ENCODE data around the gene JSRP1.
A peak's percentile ranks its signal among the peaks of the same experiment; 100 is the strongest.

The JSRP1 gene

DNA sequence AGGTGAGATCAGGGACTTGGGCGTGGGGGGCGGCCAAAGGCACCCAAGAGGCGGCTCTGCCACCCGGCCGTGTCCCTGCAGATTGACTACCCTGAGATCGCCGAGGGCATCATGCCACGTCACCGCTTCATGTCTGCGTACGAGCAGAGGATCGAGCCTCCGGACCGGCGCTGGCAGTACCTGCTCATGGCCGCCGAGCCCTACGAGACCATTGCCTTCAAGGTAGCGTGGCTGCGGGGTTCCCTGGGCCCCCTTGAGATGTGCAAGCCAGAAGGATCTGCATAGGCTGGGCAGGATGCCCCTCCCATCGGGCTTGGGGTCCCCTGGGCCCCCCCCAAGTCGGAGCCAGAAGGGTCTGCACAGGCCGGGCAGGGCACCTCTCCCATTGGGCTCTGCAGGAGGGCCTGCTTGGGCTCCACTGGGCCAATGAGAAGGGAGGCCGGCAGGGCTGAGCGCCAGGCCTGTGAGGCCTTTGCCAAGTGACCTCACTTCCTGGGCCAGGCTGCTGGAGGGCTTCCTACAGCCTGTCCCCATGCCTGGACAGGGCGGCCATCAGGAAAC is 9.3 kb downstream of the JSRP1 start:
- peak; percentile 65 for DNase-seq (ENCODE audit: low spot score)

GRCh38 chr19:2246014-2246620 is 10.1 kb downstream of the JSRP1 start:
- DNase-seq (ENCODE audit: low spot score): no peak

DNA sequence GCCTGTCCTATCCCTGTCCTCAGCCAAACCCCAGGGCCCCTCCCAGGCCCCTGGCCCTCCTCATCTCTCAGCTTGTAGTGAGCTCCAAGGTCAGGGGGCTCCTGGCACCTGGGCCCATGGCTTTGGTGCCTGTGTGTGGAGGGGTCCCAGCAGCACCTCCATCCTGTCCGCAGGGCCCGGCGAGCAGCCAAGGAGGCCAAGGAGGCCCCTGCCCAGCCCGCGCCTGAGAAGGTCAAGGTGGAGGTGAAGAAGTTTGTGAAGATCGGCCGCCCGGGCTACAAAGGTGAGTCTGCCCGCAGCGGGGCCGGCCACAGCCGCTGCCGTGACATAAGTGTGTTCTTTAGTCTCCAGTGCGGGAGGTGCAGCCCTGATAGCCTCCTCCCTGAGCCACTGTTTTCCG is 10.9 kb downstream of the JSRP1 start:
- no peak for DNase-seq (ENCODE audit: low spot score)

- no peak for DNase-seq (ENCODE audit: low spot score)
Observed at GRCh38 chr19:2244486-2244885, 11.7 kb downstream of the JSRP1 start.

- DNase-seq (ENCODE audit: low spot score): no peak
Observed at GRCh38 chr19:2244125-2244411, 12.1 kb downstream of the JSRP1 start.

GRCh38 chr19:2243274-2244124 is 12.7 kb downstream of the JSRP1 start:
- no peak for DNase-seq (ENCODE audit: low spot score)

DNA sequence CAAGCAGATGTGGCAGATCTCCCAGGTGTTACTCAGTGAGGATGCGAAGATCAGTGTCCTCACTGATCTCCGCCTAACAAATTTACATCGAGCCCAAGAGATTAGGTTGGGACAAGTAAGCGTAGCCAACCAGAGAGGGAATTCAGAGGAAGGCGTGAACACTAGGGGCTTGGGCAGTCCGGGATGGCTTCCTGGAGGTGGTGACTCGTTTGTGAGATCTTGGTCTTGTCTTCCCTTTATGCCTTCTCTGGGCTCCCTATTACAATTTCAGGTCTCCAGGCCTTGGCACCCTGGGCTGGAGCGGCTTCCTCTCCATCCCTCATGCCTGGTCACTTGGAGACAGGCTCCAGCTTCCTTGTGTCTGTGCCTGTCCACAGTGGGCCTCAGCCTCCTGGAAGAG is 13.4 kb downstream of the JSRP1 start:
- no peak for DNase-seq (ENCODE audit: low spot score)

DNA sequence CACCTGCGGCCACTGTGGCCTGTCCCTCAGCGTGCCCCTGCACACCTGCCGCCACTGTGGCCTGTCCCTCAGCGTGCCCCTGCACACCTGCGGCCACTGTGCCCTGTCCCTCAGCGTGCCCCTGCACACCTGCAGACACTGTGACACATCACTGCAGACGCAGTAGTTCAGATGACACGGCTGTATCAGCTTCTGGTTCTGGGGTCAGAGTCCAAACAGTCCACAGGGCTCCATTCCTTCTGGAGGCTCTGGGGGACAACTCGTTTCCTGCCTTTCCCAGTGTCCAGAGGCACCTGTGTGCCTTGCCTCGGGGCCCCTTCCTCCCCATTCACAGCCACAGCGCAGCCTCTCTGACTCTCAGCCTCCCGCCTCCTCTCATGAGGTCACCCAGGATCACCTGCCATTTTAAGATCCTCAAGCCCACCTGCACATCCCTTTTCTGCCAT is 14.1 kb downstream of the JSRP1 start:
- no peak for DNase-seq (ENCODE audit: low spot score)

GRCh38 chr19:2240881-2241760 is 15.1 kb downstream of the JSRP1 start:
- no peak for DNase-seq (ENCODE audit: low spot score)

DNA sequence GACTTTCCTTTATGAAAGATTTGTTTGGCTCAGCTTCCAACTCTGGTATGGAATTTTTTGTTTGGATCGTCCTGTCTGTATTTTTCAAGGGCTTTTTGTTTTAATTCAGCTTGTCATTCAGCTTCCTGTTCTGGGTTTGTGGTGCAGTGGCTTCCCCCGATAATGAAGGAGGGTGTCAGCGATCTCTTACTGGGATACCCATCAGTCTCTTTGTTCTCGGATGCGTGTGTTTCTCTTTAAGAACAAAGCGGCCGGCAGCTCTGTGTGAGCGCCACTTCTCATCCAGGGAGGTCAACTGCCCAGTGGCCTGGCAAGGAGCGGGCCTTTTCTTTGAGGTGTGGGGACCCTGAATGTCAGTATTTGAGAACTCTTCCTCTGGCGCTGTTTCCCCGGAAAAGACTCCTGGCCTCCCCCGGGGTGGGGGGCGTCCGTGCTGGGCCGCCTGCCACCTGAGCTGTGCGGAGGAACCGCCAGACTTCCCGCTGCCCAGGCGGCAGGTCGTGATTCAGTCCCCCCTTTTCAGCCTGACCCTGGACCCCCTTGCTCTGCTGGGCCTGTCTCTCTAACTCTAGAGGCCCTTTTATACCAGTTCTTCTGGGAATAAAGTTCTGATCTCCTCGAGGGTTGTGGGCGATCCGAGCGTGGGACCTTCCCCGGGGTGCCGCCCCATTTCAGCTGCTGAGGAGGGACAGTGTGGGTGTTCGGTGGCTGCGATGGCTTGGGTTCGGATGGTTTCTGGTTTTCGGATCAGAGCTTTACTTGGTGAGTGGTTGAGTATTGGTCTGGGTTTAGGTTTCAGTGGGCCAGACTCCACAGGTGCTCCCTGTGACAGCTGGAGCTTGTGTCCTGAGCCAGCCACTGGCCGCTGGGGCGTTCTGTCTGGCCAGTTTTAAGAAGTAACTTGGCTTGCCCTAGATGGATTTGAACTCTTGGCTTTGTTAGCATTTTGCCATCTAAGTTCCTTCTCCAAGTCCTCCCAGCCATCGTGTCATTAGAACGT is 16.1 kb downstream of the JSRP1 start:
- no peak for DNase-seq (ENCODE audit: low spot score)

- no peak for DNase-seq (ENCODE audit: low spot score)
Observed at GRCh38 chr19:2239173-2239572, 17.0 kb downstream of the JSRP1 start.

- DNase-seq (ENCODE audit: low spot score): no peak
Observed at GRCh38 chr19:2237869-2238153, 18.4 kb downstream of the JSRP1 start.

DNA sequence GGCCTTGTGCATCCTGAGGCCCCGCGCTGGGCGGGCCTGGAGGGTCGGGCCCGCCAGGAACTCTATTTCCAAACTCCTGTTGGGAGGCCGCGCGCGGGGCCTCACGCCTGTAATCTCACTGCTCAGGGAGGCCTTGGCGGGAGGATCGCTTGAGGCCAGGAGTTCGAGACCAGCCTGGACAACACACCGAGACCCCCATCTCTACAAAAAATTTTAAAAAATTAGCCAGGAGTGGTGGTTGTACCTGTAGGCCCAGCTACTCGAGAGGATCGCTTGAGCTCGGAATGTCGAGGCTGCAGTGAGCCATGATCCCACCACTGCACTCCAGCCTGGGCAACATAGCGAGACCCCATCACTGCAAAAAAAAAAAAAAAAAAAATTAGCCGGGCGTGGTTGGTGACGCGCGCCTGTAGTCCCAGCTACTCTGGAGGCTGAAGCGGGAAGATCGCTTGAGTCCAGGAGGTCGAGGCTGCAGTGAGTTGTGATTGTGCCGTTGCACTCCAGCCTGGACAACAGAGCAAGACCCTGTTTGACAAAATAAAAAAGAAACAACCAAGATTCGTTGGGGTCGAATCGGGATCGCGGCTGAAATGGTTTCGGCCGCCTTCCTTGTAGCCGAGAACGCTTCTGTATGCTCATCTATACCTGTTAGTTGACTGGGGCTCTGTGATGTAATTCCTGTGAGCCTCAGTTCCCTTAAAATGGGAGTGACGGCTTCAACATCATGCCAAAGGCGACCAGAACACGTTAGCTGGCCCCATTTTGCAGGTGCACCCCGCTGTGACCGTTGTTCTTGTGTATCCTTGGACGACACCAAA is 19.0 kb downstream of the JSRP1 start:
- DNase-seq (ENCODE audit: low spot score): no peak

DNA sequence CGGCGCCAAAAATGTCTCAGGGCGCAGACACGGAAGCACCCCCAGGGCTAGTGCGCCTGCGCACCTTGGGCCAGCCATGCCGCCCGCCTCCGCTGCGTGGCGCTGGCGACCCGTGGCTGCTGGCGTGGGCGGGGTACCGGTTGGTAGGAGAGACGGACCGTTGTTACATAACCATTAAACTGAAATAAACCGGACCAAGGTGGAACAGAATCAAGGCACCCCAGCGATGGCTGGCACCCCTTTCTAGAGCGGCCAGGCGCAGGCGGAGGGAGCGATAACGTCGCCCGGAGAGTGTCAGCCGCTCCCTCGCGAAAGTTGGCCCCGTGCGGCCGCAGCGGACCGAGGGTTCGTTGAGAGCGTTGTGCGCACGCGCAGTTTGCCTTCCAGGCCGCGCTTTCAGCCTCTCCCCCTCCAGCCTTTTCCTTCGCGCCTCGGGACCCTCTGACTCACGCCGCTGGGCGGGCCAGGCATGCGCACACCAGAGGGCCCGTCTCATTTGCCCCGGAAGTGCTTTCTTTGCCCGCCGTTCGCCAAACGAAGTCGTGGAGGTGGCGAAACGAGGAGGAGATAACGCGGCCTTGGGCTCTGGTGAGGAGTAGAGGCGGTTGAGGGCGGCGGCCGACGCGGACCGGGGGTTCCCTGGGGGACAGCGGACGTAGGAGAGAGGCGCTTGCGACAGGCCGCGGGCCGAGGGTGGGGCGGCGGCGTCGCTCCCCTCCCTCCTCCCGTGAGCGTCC is 19.7 kb downstream of the JSRP1 start, which contains the start of the genes PLEKHJ1 and SF3A2:
PLEKHJ1 (minus strand) TSS at position 16 of the 737 bp plus-strand sequence. CDS start 81 bp downstream, outside the sequence.
SF3A2 (plus strand) TSS at position 511 of the 737 bp plus-strand sequence. CDS start 6,595 bp downstream, outside the sequence.
- DNase-seq (ENCODE audit: low spot score): peak; percentile 97

DNA sequence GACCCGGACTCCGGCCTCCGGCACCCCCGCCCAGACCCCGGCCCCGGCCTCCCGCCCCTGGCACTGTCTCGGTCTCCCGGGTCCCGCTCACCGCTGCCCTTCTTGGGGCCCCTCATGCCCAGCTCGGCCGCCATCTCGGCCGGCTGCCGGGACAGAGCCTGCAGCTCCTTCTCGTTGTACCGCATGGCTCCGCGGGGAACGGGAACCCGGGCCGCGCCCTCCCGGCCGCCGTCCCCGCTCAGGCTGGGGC is 20.2 kb downstream of the JSRP1 start:
- no peak for DNase-seq (ENCODE audit: low spot score)

- DNase-seq (ENCODE audit: low spot score): no peak
Observed at GRCh38 chr19:2235381-2236063, 20.7 kb downstream of the JSRP1 start.

DNA sequence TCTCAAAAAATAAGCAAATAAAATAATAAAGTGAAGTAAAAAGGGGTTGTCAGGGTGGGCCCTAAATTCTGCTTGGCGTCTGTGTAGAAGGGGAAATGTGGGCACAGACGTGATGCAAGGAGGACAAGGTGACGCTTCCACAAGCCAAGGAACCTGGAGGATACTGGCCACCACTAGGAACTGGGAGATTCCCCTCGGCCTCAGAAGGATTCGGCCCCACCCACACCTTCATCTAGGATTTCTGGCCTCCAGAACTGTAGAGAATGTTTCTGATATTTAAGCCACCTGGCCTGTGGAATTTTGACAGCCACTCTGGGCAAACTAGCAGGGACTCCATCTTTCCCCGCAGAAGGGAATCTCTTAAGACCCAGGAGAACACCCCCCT is 21.2 kb downstream of the JSRP1 start:
- DNase-seq (ENCODE audit: low spot score): no peak

DNA sequence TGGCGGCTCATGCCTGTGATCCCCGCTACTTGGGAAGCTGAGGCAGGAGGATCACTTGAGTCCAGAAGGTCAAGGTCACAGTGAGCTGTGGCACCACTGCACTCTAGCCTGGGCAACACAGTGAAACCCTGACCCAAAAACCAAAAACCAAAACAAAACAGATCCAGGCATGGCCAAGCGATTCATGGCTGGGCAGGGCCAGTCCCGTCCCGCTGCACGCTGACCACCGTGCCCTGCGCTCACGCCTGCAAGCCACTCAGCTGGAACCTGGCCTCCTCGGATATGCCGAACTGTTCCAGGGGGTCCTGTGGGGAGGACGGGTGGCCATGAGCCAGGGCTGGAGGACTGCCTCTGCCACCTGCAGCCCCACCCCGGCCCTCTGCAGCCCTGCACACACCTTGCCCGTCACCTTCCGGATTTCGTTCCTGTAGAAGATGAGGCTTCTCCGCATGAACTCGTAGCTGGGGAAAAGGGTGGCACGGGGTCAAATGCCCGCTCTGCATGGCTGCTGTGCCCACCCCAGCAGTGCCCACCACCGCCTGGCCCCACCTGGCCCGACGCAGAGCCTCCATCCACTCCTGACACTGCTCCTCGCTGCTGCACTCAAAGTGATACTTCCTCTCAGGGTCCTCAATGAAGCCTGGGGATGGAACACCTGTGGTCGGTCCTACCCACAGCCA is 22.5 kb downstream of the JSRP1 start:
- no peak for DNase-seq (ENCODE audit: low spot score)
